IgD-negative memory B cell (primary cell): ENCODE data around the gene HSD17B11. TPM values are rescaled to one million over a fixed set of nuclear protein-coding genes. Genes with fewer than 3 reads are reported as not detected.

ENCODE experiments used
- polyA plus RNA-seq: library from polyadenylated mRNA; unstranded; fragments of 300-500 nt; fragmentation: Illumina TruSeq; gene quantifications from one replicate; pipeline ENCODE4 v1.2.3, GENCODE V29; 2021

Gene HSD17B11
- polyA plus RNA-seq, 1 donor from 2014 or later = 59.5 TPM

Other genes with a start within 250 kb of the HSD17B11 start
- 13.3 TPM for gene KLHL8, start 170.6 kb downstream of the HSD17B11 start, polyA plus RNA-seq
- not detected for gene HSD17B13, start 68.3 kb downstream of the HSD17B11 start, polyA plus RNA-seq
- gene NUDT9, start 31.4 kb upstream of the HSD17B11 start, polyA plus RNA-seq = 23.6 TPM
- gene SPARCL1, start 138.2 kb upstream of the HSD17B11 start, polyA plus RNA-seq = not detected
- not detected for gene DSPP, start 217.3 kb upstream of the HSD17B11 start, polyA plus RNA-seq